ENCODE results near the gene ADRB2. TPM values are rescaled to one million over a fixed set of nuclear protein-coding genes. Genes with fewer than 3 reads are reported as not detected.

ADRB2 gene
- polyA plus RNA-seq, 3 donors: 6.8 to 10.9 (median 10.8) TPM

DNA sequence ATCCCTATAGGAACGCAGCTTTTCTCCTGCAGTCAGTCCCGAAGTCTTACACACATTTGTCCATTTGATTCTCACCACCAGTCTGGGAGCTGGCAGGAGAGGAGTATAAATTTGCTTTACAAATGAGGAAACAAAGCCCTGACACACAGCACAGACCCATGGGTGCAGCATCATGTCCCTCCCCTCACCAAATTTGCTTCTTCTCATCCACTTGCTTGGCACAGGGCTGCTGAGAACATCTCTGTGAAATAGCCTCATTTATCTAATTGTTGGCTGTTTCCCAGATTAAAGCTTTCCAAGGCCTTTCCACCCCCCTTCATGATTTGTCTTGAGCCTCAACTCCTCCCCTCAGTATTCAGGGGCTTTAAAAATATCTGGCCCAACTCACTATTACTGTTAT is 11.3 kb upstream of the ADRB2 start:
- no peaks in the 10 kb centered on the region for H3K36me3 ChIP-seq (replicated peaks in 1 of 2; ENCODE audit: control insufficient read depth in 1 of 2, insufficient read depth in 2 of 2, low read length in 2 of 2)
- no peak overlapping the region for H3K4me3 ChIP-seq (replicated peaks in 1 of 3; ENCODE audit: low read depth in 2 of 3, low read length in 3 of 3)
- Mint-ChIP-seq H3K36me3 (no peaks in the 10 kb centered on the region), H3K9me3 (no peaks in the 10 kb centered on the region), H3K27ac (peak overlapping the region in 2 of 7 donors; percentile 1 to 33), H3K4me1 (peaks cover 70% of the 10 kb centered on the region), H3K27me3 (ENCODE audit: low read depth in 3 of 3) (peaks cover 0 to 3% (median 0%) of the 10 kb centered on the region in 3 donors), H3K4me3 (no peak overlapping the region)
- no CpG with 5 or more reads among the region's 2 CpGs for WGBS (ENCODE audit: insufficient coverage)
- intact Hi-C loops (cut with micrococcal nuclease): no loop called here
- no peaks in the 10 kb centered on the region for H3K9me3 ChIP-seq (replicated peaks in 1 of 2; ENCODE audit: control insufficient read depth in 1 of 2, insufficient read depth in 1 of 2, low read length in 2 of 2)
- no peak for DNase-seq
- no peak overlapping the region for H2AFZ ChIP-seq (ENCODE audit: insufficient read depth, low read depth, low read length, poor library complexity, severe bottlenecking)
- H3K79me2 ChIP-seq (ENCODE audit: insufficient read depth, low read length): no peaks in the 10 kb centered on the region
- H3K4me1 ChIP-seq (ENCODE audit: control insufficient read depth in 1 of 2, insufficient read depth in 2 of 2, low read length in 2 of 2): peaks cover 57 to 63% of the 10 kb centered on the region in 2 donors
- TF ChIP-seq, protein P1, sequence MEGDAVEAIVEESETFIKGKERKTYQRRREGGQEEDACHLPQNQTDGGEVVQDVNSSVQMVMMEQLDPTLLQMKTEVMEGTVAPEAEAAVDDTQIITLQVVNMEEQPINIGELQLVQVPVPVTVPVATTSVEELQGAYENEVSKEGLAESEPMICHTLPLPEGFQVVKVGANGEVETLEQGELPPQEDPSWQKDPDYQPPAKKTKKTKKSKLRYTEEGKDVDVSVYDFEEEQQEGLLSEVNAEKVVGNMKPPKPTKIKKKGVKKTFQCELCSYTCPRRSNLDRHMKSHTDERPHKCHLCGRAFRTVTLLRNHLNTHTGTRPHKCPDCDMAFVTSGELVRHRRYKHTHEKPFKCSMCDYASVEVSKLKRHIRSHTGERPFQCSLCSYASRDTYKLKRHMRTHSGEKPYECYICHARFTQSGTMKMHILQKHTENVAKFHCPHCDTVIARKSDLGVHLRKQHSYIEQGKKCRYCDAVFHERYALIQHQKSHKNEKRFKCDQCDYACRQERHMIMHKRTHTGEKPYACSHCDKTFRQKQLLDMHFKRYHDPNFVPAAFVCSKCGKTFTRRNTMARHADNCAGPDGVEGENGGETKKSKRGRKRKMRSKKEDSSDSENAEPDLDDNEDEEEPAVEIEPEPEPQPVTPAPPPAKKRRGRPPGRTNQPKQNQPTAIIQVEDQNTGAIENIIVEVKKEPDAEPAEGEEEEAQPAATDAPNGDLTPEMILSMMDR (IDR thresholded peaks at IDR 0.05): no peak
- no peaks in the 10 kb centered on the region for H4K20me1 ChIP-seq (ENCODE audit: insufficient read depth, low read length)
- no peaks in the 10 kb centered on the region for H3K27me3 ChIP-seq (ENCODE audit: control insufficient read depth in 2 of 2, insufficient read depth in 2 of 2, low read length in 2 of 2)
- H3K27ac ChIP-seq (ENCODE audit: low read depth in 1 of 2, low read length in 2 of 2): no peak overlapping the region
- H3K9ac ChIP-seq (ENCODE audit: insufficient read depth, low read length, poor library complexity, severe bottlenecking): no peak overlapping the region
- H3K4me2 ChIP-seq (replicated peaks; ENCODE audit: extremely low read depth, low read length, poor library complexity, severe bottlenecking): no peak overlapping the region

GRCh38 chr5:148815578-148815977 is 10.8 kb upstream of the ADRB2 start:
- intact Hi-C loops (cut with micrococcal nuclease): no loop called here

More at GRCh38 chr5:148815578-148815977, 10.8 kb upstream of the ADRB2 start:
- no peaks in the 10 kb centered on the region for H3K27me3 ChIP-seq (ENCODE audit: control insufficient read depth in 2 of 2, insufficient read depth in 2 of 2, low read length in 2 of 2)
- Mint-ChIP-seq H3K36me3 (no peaks in the 10 kb centered on the region), H3K9me3 (no peaks in the 10 kb centered on the region), H3K4me1 (peaks cover 67% of the 10 kb centered on the region), H3K27ac (peak overlapping the region in 3 of 7 donors; percentile 1 to 35 (median 33)), H3K27me3 (ENCODE audit: low read depth in 3 of 3) (peaks cover 0 to 3% (median 0%) of the 10 kb centered on the region in 3 donors), H3K4me3 (no peak overlapping the region)
- H3K4me2 ChIP-seq (replicated peaks; ENCODE audit: extremely low read depth, low read length, poor library complexity, severe bottlenecking): no peak overlapping the region
- no peaks in the 10 kb centered on the region for H3K36me3 ChIP-seq (replicated peaks in 1 of 2; ENCODE audit: control insufficient read depth in 1 of 2, insufficient read depth in 2 of 2, low read length in 2 of 2)
- TF ChIP-seq, protein P1 (IDR thresholded peaks at IDR 0.05): no peak
- no peak overlapping the region for H2AFZ ChIP-seq (ENCODE audit: insufficient read depth, low read depth, low read length, poor library complexity, severe bottlenecking)
- H3K79me2 ChIP-seq (ENCODE audit: insufficient read depth, low read length): no peaks in the 10 kb centered on the region
- H3K9me3 ChIP-seq (replicated peaks in 1 of 2; ENCODE audit: control insufficient read depth in 1 of 2, insufficient read depth in 1 of 2, low read length in 2 of 2): no peaks in the 10 kb centered on the region
- DNase-seq: no peak
- peaks cover 55 to 62% of the 10 kb centered on the region in 2 donors for H3K4me1 ChIP-seq (ENCODE audit: control insufficient read depth in 1 of 2, insufficient read depth in 2 of 2, low read length in 2 of 2)
- no peak overlapping the region for H3K9ac ChIP-seq (ENCODE audit: insufficient read depth, low read length, poor library complexity, severe bottlenecking)
- no peaks in the 10 kb centered on the region for H4K20me1 ChIP-seq (ENCODE audit: insufficient read depth, low read length)
- H3K27ac ChIP-seq (ENCODE audit: low read depth in 1 of 2, low read length in 2 of 2): no peak overlapping the region
- no peak overlapping the region for H3K4me3 ChIP-seq (replicated peaks in 1 of 3; ENCODE audit: low read depth in 2 of 3, low read length in 3 of 3)

All from CD14-positive monocyte (primary cell).